GM13976 (cell line): ENCODE measurements around the gene COTL1.

Experiments used
- DNase-seq: peaks from one replicate; pipeline ENCODE4 v3.0.0; 2012; ENCODE audit warnings: low spot score
- in situ Hi-C: fragments of 300-500 bp; cut with MboI; formaldehyde crosslinking; loops from one replicate; pipeline ENCODE4 v1.12.0; 2022; ENCODE audit warnings: low sequenced_read_pairs, mixed read lengths, inconsistent platforms; ENCODE audit not compliant: unreplicated experiment
- TF ChIP-seq, protein P1 (sequence below): IDR thresholded peaks from 2 replicates; pipeline ENCODE4 v1.5.1; 2012; ENCODE audit warnings: borderline replicate concordance, mild to moderate bottlenecking; ENCODE audit not compliant: insufficient read depth; ENCODE audit errors: extremely low read depth, missing control alignments, control extremely low read depth

COTL1 gene

DNA sequence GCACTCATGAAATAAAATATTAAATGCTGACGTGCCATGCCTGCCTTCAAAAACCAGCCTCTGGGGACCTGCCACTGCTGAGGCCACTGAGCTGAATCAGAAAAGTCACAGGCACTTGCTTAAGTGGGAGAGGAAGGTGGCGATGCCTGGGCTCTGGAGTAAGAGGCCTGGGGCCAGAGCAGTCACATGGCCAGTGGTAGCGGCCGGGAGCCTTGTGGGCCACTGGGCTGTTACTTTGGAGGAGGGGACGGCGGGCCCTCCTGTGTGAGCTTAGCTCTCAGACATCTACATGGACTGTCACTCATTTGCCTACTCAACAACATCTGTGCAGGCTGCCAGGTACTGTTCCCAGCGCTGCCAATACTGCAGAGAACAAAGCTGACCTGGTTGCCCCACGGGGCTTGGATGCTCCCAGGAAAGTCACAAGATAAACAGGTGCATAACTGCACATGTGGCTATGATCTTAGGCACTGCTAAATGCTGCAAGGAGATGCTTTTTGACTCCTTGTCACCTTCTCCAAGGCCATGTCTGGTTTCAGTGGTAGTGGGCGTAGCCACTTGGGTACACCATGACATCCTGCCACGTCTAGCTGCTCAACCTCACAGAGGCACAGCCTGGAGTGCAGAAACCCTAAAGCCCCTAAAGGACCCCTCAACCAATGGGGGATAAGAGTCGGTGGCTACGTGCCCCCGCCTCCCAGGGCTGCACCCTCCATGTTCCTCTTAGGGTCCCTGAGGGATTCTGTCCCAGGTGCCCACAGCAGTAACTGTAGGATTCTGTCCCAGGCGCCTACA is 11.6 kb downstream of the COTL1 start:
- TF ChIP-seq, protein P1, sequence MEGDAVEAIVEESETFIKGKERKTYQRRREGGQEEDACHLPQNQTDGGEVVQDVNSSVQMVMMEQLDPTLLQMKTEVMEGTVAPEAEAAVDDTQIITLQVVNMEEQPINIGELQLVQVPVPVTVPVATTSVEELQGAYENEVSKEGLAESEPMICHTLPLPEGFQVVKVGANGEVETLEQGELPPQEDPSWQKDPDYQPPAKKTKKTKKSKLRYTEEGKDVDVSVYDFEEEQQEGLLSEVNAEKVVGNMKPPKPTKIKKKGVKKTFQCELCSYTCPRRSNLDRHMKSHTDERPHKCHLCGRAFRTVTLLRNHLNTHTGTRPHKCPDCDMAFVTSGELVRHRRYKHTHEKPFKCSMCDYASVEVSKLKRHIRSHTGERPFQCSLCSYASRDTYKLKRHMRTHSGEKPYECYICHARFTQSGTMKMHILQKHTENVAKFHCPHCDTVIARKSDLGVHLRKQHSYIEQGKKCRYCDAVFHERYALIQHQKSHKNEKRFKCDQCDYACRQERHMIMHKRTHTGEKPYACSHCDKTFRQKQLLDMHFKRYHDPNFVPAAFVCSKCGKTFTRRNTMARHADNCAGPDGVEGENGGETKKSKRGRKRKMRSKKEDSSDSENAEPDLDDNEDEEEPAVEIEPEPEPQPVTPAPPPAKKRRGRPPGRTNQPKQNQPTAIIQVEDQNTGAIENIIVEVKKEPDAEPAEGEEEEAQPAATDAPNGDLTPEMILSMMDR, result no peak
- no peak for DNase-seq
- in situ Hi-C loops, result loop anchor here (25.0 kb wide), 1 partner anchor 319 kb away; the partner anchor contains the start of gene WFDC1

GRCh38 chr16:84605339-84605848 is 12.5 kb downstream of the COTL1 start:
- no peak for DNase-seq
- TF ChIP-seq, protein P1, result no peak
- in situ Hi-C loops, result loop anchor here (25.0 kb wide), 1 partner anchor 318 kb away; the partner anchor contains the start of gene WFDC1

- TF ChIP-seq, protein P1, result no peak
- in situ Hi-C loops, result loop anchor here (25.0 kb wide), 1 partner anchor 317 kb away; the partner anchor contains the start of gene WFDC1
- DNase-seq, result no peak
These were observed 13.3 kb downstream of the COTL1 start for GRCh38 chr16:84604477-84605013.

DNA sequence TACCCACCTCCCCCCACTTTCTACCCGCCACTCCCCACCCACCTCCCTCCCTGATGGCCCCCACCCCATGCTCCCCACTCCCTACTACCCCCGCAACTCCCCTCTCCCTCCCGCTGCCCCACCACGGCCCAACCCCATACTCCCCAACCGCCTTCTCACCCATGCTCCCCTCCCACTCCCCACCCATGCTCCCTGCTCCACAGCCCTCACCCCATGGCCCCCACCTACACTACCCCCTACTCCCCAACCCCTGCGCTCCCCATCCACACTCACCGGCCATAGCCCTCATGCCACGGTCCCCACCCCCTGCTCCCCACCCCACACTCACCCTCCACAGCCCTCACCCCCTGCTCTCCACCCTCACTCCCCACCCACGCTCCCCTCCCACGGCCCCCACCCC is 13.9 kb downstream of the COTL1 start:
- no peak for DNase-seq
- TF ChIP-seq, protein P1, result no peak
- in situ Hi-C loops, result loop anchor here (25.0 kb wide), 1 partner anchor 317 kb away; the partner anchor contains the start of gene WFDC1

DNA sequence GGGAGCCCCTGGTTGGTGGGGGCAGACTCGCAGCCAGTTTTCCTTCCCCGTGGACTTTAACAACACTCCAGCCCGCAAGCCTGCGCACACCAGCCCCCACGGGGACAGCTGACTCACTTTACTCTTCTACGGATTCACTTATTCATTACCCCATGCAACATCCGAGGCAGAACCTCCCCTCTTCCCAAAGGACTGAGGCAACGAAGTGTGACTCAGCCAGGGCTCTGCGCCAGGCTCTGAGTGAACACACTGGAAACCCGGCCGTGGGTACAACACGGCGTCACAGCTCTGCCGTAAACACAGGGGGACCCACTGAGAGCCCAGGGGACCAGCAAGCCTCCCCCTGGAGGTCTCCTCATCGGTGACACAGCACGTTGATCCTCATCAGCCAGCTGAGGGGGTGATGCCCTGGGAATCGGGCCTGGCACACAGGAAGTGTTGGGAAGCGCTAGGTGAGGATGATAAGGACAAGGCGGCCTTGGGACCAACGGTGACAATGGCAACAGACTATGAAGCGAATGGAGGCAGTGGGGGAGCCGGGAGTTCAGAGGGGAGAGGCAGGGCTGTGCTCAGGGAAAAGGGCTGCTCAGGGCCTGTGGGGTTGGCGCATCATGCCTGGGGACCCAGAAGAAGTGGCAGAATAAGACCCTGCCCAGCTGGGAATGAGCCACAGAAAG is 14.6 kb downstream of the COTL1 start:
- TF ChIP-seq, protein P1, result no peak

More for the DNA sequence above, 14.6 kb downstream of the COTL1 start:
- DNase-seq, result no peak
- in situ Hi-C loops, result loop anchor here (25.0 kb wide), 1 partner anchor 316 kb away; the partner anchor contains the start of gene WFDC1
